CD4-positive, alpha-beta T cell (primary cell): ENCODE measurements around the gene NACC2. TPM values are rescaled to one million over a fixed set of nuclear protein-coding genes. Genes with fewer than 3 reads are reported as not detected.

Experiments used
- ATAC-seq: fragments of 200-7000 bp; cut with Tn5 transposase; one replicate; pipeline ENCODE4 v1.10.0; 2022; ENCODE audit warnings: mild to moderate bottlenecking; ENCODE audit not compliant: poor library complexity
- CTCF ChIA-PET: fragments of 350-600 bp; sonication (Branson Sonifier 250); formaldehyde crosslinking; loops from one replicate; lab custom pipeline; 2021; ENCODE audit warnings: antibody characterized with exemption, inconsistent platforms; lab: Charles Lee
- POLR2A ChIA-PET: fragments of 350-600 bp; sonication (Branson Sonifier 250); formaldehyde crosslinking; loops from one replicate; lab custom pipeline; 2021; ENCODE audit warnings: antibody characterized with exemption, inconsistent platforms; lab: Charles Lee
- DNase-seq, 14 experiments: peaks; one replicate each; pipeline ENCODE4 v3.0.0-alpha.2; 2013 to 2020; ENCODE audit warnings: mixed read lengths in 2 of 14
- H3K27ac ChIP-seq, 2 donors: one replicate each; pipeline versions ENCODE4 v1.5.1 to v1.7.0; 2013; ENCODE audit warnings: low read length in 2 of 2, low read depth in 1 of 2, mild to moderate bottlenecking in 1 of 2
- H3K27me3 ChIP-seq, 2 experiments: 1 replicate in 1 of 2; 2 replicates in 1 of 2; pipeline versions ENCODE4 v1.6.1 to v1.7.0; 2013; ENCODE audit warnings: low read length in 2 of 2, control low read depth in 1 of 2, mild to moderate bottlenecking in 1 of 2, moderate library complexity in 1 of 2; ENCODE audit not compliant: insufficient read depth in 2 of 2, control insufficient read depth in 1 of 2
- H3K36me3 ChIP-seq: one replicate; pipeline ENCODE4 v1.6.1; 2013; ENCODE audit warnings: low read length, control low read depth; ENCODE audit not compliant: insufficient read depth
- H3K4me1 ChIP-seq: one replicate; pipeline ENCODE4 v1.6.1; 2013; ENCODE audit warnings: low read length, control low read depth; ENCODE audit not compliant: insufficient read depth
- H3K4me3 ChIP-seq: one replicate; pipeline ENCODE4 v1.5.1; 2013; ENCODE audit warnings: mild to moderate bottlenecking, low read length, moderate library complexity
- H3K9me3 ChIP-seq, 2 experiments: 1 replicate in 1 of 2; 2 replicates in 1 of 2; pipeline versions ENCODE4 v1.6.1 to v1.7.0; 2013; ENCODE audit warnings: low read length in 2 of 2, mild to moderate bottlenecking in 2 of 2, control low read depth in 1 of 2, moderate library complexity in 1 of 2; ENCODE audit not compliant: control insufficient read depth in 1 of 2, insufficient read depth in 1 of 2
- H3K27ac Mint-ChIP-seq: one replicate; pipeline ENCODE4 v1.8.0; 2020; ENCODE audit warnings: mixed read lengths
- H3K27me3 Mint-ChIP-seq: one replicate; pipeline ENCODE4 v1.8.0; 2021; ENCODE audit warnings: mixed read lengths
- H3K36me3 Mint-ChIP-seq: one replicate; pipeline ENCODE4 v1.8.0; 2021; ENCODE audit warnings: low read depth, mixed read lengths
- H3K4me1 Mint-ChIP-seq: one replicate; pipeline ENCODE4 v1.8.0; 2021; ENCODE audit warnings: low read depth, mixed read lengths
- H3K4me3 Mint-ChIP-seq: one replicate; pipeline ENCODE4 v1.8.0; 2020; ENCODE audit warnings: mild to moderate bottlenecking, mixed read lengths
- H3K9me3 Mint-ChIP-seq: one replicate; pipeline ENCODE4 v1.8.0; 2020; ENCODE audit warnings: mixed read lengths
- intact Hi-C, 2 experiments: fragments of 100-400 bp; cut with DNase I in 1 of 2; cut with micrococcal nuclease in 1 of 2; formaldehyde crosslinking; loops; one replicate each; pipeline versions ENCODE4 v1.15.1 to v1.9.0; 2023 to 2025; cut with DNase I, micrococcal nuclease
- total RNA-seq, 174 experiments: library from RNA in 2 of 174; stranded (reverse) in 2 of 174; gene quantifications; one replicate each; pipeline ENCODE4 v1.2.3 and lab custom pipeline; 2021 to 2026
- TF ChIP-seq, protein P1 (sequence below): fragments of 200-600 bp; IDR thresholded peaks from one replicate; pipeline ENCODE4 v1.8.0; 2022; ENCODE audit warnings: antibody characterized with exemption, mild to moderate bottlenecking

NACC2 gene
- total RNA-seq, 2 experiments from 2014 or later, result 2.1 to 2.7 TPM

DNA sequence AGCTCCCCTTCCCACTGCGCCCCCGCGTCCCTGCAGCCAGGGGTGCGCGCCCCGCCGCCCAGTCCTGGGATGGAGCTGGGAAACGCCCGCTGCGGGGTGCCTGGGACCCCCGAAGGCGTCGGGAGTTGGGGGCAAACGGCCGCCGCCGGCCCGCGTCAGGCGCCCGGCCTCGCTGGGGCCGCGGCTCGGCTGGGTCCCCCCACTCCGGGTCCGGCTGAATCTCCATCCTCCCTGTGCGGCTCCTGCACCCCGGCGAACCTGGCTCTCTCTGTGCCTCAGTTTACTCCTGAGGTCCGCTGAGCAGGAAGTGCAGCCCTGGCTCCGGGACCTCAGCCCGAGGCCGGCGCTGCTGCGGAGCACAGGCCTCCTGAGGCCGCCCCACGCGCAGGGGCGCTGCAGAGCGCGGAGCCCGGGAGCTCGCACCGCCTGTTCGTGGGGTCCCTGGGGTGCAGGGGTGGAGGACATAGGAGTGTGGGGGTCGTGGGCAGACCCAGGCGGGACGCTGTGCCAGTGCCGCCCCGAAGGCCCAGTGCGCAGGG lies 37.5 kb upstream of the NACC2 start:
- Mint-ChIP-seq H3K27me3 (peaks cover 51% of the 10 kb centered on the region), H3K36me3 (no peaks in the 10 kb centered on the region), H3K4me1 (peaks cover 6% of the 10 kb centered on the region), H3K27ac (no peak overlapping the region), H3K4me3 (no peak overlapping the region), H3K9me3 (no peaks in the 10 kb centered on the region)
- ATAC-seq, result no peak
- ChIA-PET CTCF (interaction anchor here (0.8 kb wide), 1 partner anchor 135 kb away, joined by 3 read pairs; no protein-coding TSS in a partner anchor), POLR2A (no interaction called here)
- H3K27ac ChIP-seq, result no peak overlapping the region
- no peaks in the 10 kb centered on the region for H3K36me3 ChIP-seq
- H3K27me3 ChIP-seq, result peaks cover 33 to 40% of the 10 kb centered on the region in 2 experiments
- peaks cover 8% of the 10 kb centered on the region for H3K4me1 ChIP-seq
- TF ChIP-seq, protein P1, sequence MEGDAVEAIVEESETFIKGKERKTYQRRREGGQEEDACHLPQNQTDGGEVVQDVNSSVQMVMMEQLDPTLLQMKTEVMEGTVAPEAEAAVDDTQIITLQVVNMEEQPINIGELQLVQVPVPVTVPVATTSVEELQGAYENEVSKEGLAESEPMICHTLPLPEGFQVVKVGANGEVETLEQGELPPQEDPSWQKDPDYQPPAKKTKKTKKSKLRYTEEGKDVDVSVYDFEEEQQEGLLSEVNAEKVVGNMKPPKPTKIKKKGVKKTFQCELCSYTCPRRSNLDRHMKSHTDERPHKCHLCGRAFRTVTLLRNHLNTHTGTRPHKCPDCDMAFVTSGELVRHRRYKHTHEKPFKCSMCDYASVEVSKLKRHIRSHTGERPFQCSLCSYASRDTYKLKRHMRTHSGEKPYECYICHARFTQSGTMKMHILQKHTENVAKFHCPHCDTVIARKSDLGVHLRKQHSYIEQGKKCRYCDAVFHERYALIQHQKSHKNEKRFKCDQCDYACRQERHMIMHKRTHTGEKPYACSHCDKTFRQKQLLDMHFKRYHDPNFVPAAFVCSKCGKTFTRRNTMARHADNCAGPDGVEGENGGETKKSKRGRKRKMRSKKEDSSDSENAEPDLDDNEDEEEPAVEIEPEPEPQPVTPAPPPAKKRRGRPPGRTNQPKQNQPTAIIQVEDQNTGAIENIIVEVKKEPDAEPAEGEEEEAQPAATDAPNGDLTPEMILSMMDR, result no peak
- peaks cover 0 to 10% of the 10 kb centered on the region in 2 experiments for H3K9me3 ChIP-seq
- intact Hi-C loops, result loop anchor here in 1 of 2 experiments (1.0 kb wide), 1 partner anchor 151 kb away; no protein-coding TSS in a partner anchor
- no peak overlapping the region for H3K4me3 ChIP-seq
- no peak for DNase-seq

DNA sequence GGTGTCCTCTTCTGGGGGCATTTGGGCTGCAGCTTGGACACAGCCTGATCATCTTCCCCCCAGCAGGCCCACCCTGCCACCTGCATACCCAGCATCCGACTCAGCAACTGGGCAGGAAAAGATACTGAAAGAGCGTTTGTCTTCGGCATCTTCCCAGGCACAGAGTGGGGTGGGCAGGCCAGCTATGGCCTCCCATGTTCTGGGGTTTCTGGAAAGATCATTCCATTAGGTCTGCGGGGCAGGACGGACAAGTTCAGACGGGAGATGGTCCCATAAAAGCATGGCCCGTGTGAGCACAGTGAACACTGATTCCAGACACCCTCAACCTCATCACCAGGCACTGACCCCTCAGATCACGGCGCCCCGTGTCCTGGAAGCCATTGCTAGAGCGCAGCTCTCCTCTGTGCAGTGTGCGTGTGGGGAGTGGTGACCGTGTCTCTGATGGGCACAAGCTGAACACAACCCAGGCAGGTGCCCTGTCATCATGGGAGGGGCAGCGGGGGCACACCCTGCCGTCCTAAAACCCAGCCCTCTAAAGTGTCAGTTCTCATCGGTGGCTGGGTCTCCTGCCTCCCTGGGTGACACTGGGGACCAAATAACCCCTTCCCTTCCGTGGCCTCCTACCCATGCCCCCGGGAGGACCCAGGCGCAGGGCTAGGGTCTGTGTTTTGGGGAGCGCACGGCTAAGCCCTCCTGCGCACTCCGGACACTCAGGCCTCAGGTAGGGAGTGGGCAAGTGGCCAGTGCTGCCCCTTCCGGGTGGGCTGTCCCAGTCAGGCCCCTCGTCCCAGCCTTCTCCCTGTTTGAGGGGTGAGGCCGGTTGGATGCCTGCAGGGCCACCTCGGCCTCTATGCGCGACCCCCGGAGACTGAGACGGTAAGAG lies 36.8 kb upstream of the NACC2 start:
- peaks cover 0 to 10% of the 10 kb centered on the region in 2 experiments for H3K9me3 ChIP-seq
- no peak overlapping the region for H3K27ac ChIP-seq
- DNase-seq, result no peak
- no peak for ATAC-seq
- Mint-ChIP-seq H3K9me3 (no peaks in the 10 kb centered on the region), H3K27ac (no peak overlapping the region), H3K36me3 (no peaks in the 10 kb centered on the region), H3K4me1 (peaks cover 6% of the 10 kb centered on the region), H3K4me3 (no peak overlapping the region), H3K27me3 (peaks cover 50% of the 10 kb centered on the region)
- peaks cover 31 to 40% of the 10 kb centered on the region in 2 experiments for H3K27me3 ChIP-seq
- peaks cover 8% of the 10 kb centered on the region for H3K4me1 ChIP-seq
- intact Hi-C loops, result no loop called here
- H3K36me3 ChIP-seq, result no peaks in the 10 kb centered on the region
- ChIA-PET CTCF (no interaction called here), POLR2A (no interaction called here)
- TF ChIP-seq, protein P1, result no peak
- no peak overlapping the region for H3K4me3 ChIP-seq

DNA sequence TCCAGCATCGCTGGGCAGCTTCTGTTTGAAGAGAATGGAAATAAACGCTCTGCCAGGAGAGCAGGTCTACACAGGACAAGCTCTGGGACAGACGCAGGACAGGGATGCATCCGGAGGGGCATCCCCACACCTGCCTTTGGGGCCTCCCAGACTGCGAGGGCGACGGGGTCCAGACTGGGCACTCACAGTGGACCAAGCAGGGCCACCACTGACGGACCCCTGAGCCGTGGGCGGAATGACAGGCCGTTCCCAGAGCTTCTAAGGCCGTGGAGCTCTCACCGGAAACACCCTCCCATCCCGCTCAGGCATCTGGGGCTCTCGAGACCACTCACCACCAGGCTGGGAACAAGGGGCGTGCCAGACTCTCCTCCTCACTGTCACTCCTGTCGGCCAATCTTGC lies 34.1 kb upstream of the NACC2 start:
- Histone ChIP-seq H3K4me3 (no peak overlapping the region), H3K4me1 (peaks cover 8% of the 10 kb centered on the region), H3K9me3 (peaks cover 0 to 9% of the 10 kb centered on the region in 2 experiments), H3K27me3 (peaks cover 20 to 24% of the 10 kb centered on the region in 2 experiments), H3K27ac (no peak overlapping the region), H3K36me3 (no peaks in the 10 kb centered on the region)
- Mint-ChIP-seq H3K27me3 (peaks cover 33% of the 10 kb centered on the region), H3K9me3 (no peaks in the 10 kb centered on the region), H3K4me3 (no peak overlapping the region), H3K4me1 (peaks cover 3% of the 10 kb centered on the region), H3K36me3 (no peaks in the 10 kb centered on the region), H3K27ac (no peak overlapping the region)
- ATAC-seq, result no peak
- intact Hi-C loops, result loop anchor here in 1 of 2 experiments (10.0 kb wide), 1 partner anchor 826 kb away; the partner anchor contains the start of gene LCN12
- ChIA-PET CTCF (no interaction called here), POLR2A (no interaction called here)
- no peak for DNase-seq
- TF ChIP-seq, protein P1, result no peak
